ENCODE measurements around the gene BCL2L12. TPM values are rescaled to one million over a fixed set of nuclear protein-coding genes. Genes with fewer than 3 reads are reported as not detected.

Gene BCL2L12
- 52.4 and 58.5 TPM in 2 replicates for total RNA-seq
- polyA plus RNA-seq = 49.8 and 62.2 TPM in 2 replicates
- polyA plus RNA-seq (2011; cell fraction: cytosol; rRNA removed) = 41.3 and 48.3 TPM in 2 replicates
- 21.9 and 25.4 TPM in 2 replicates for polyA plus RNA-seq (2011; cell fraction: nucleus; rRNA removed)
- 39.3 and 46.4 TPM in 2 replicates for polyA plus RNA-seq (2012)
- 9.3 and 16.3 TPM in 2 replicates for polyA minus RNA-seq
- 19.5 TPM for polyA minus RNA-seq (2011; cell fraction: cytosol; rRNA and poly(A)+ RNA removed)
- 5.0 and 5.1 TPM in 2 replicates for polyA minus RNA-seq (2011; cell fraction: nucleus; rRNA and poly(A)+ RNA removed)
- Bru-seq, nascent RNA = percentile 55 among the genes with signal in this experiment
- percentile 76 among the genes with signal in this experiment for BruChase-seq, experiment 1, labeled RNA remaining after a 6-hour chase
- BruChase-seq, experiment 2, labeled RNA remaining after a 2-hour chase = percentile 68 among the genes with signal in this experiment
- long read RNA-seq, transcript BCL2L12-212 (7 exons, 1,854 nt) = major isoform, 99 of 137 reads
- long read RNA-seq, transcript BCL2L12-203 (7 exons, 1,371 nt) = minor isoform, 11 of 137 reads
- long read RNA-seq, transcript BCL2L12-207 (6 exons, 893 nt) = minor isoform, 10 of 137 reads
- long read RNA-seq, partial matches to known transcripts = 8 of 137 reads
- long read RNA-seq, other reads (novel, unspliced or antisense) = 7 of 137 reads

- no peaks in the 10 kb centered on the region for H3K9me3 ChIP-seq (replicated peaks; ENCODE audit: control insufficient read depth, insufficient read depth, low read length)
- H4K20me1 ChIP-seq (replicated peaks; ENCODE audit: control insufficient read depth, extremely low read depth, insufficient read depth, low read length) = no peaks in the 10 kb centered on the region
- intact Hi-C loops (cut with micrococcal nuclease) (loop anchor here (1.0 kb wide), 3 partner anchors 11 to 75 kb away; partner anchors contain the start of gene RRAS), dilution Hi-C loops (cut with MboI; ENCODE audit: extremely low pct_ligation_motif_present, low sequenced_read_pairs) (no loop called here)
- peak; percentile 98 for FAIRE-seq
- ChIA-PET POLR2A (interaction anchor here (0.6 to 2.1 kb wide), 4 partner anchors 10 to 95 kb away, joined by 3 to 14 read pairs (median 4); partner anchors contain the start of genes RRAS and SCAF1), CTCF (interaction anchor here (1.0 to 2.2 kb wide), 4 partner anchors 11 to 163 kb away, joined by 3 to 15 read pairs (median 6); partner anchors contain the start of genes PRMT1 and SCAF1)
- no peaks in the 10 kb centered on the region for H3K27me3 ChIP-seq (ENCODE audit: control insufficient read depth in 2 of 2, insufficient read depth in 2 of 2, low read length in 2 of 2)
- BruUV-seq (replicated peaks) = no TSS peak
- DNase-seq (ENCODE audit: low read depth, low spot score) = peak; percentile 97
- TF ChIP-seq MAX (IDR thresholded peaks at IDR 0.05; ENCODE audit: insufficient read depth, insufficient read length) (peak; percentile 6), CTCF (IDR thresholded peaks at IDR 0.05; ENCODE audit: extremely low read depth in 1 of 2, insufficient read depth in 1 of 2, low read depth in 1 of 2, low read length in 2 of 2) (no peak)
- H3K4me2 ChIP-seq (ENCODE audit: insufficient read depth, low read length) = peak within 1 kb of the TSS; percentile 88
- peaks cover 17% of the 10 kb centered on the region for H3K79me2 ChIP-seq (ENCODE audit: control insufficient read depth, insufficient read depth, low read length)
- H3K4me1 ChIP-seq (ENCODE audit: control insufficient read depth, extremely low read depth, insufficient read depth, low read length) = peaks cover 8% of the 10 kb centered on the region
- H3K27ac ChIP-seq (ENCODE audit: insufficient read depth, low read depth, low read length) = peak within 1 kb of the TSS; percentile 35
- H2AFZ ChIP-seq (ENCODE audit: low read depth, low read length) = peak within 1 kb of the TSS; percentile 53
- no peaks in the 10 kb centered on the region for H3K9me1 ChIP-seq (replicated peaks; ENCODE audit: control insufficient read depth, extremely low read depth, insufficient read depth, low read length)
- peak within 1 kb of the TSS; percentile 41 for H3K9ac ChIP-seq (replicated peaks; ENCODE audit: extremely low read depth, insufficient read depth, low read length)
- peak within 1 kb of the TSS; percentile 42 to 88 (median 67) for H3K4me3 ChIP-seq (replicated peaks in 1 of 3; ENCODE audit: insufficient read depth in 1 of 3, low read depth in 1 of 3, low read length in 3 of 3)
- H3K36me3 ChIP-seq (ENCODE audit: control insufficient read depth in 2 of 2, extremely low read depth in 1 of 2, insufficient read depth in 2 of 2, low read length in 2 of 2) = peaks cover 0 to 23% of the 10 kb centered on the region in 2 experiments
These were observed at the start of gene BCL2L12, which contains the start of gene IRF3 for GRCh38 chr19:49665351-49666119. TSS of gene BCL2L12 (plus strand) at chr19:49665933. CDS start at chr19:49666693, 760 bp downstream. TSS of gene IRF3 (minus strand) at chr19:49665857. CDS start at chr19:49664838, 1,019 bp downstream.

Measured in endothelial cell of umbilical vein (primary cell).